HG03066 (cell line): ENCODE measurements around the gene SLC16A6.
"Not testable (repeated sequence)": the region's sequence is repeated elsewhere in the genome, so short reads cannot be mapped to it uniquely, and the experiment has no call there.

ENCODE experiments used
- ATAC-seq: cut with Tn5 transposase; IDR thresholded peaks from one replicate; pipeline ENCODE4 v1.9.1; 2021; ENCODE audit warnings: low read depth; ENCODE audit not compliant: unreplicated experiment

SLC16A6 gene

DNA sequence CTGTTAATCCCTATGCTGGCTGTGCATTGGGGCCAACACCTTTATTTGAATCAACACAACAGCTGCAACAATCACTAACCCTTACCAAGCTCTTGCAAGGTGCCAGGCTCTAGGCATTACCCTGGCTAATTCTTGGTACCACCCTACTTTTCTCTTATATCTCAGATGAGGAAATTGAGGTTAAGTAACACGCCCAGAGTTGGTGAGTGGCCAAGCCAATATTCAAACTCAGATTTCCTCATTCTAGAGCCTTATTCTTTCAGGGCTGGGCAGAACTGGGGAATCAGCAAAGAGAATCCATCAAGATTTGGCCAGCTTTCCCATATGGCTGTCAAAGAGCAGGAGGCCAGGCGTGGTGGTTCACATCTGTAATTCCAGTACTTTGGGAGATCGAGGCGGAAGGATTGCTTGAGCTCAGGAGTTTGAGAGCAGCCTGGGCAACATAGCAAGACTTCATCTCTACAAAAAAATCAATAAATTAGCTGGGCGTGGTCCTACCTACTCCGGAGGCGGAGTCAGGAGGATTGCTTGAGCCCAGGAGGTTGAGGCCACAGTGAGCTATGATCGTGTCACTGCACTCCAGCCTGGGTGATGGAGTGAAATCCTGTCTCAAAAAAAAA lies 24.1 kb upstream of the SLC16A6 start:
- ATAC-seq, result no peak

DNA sequence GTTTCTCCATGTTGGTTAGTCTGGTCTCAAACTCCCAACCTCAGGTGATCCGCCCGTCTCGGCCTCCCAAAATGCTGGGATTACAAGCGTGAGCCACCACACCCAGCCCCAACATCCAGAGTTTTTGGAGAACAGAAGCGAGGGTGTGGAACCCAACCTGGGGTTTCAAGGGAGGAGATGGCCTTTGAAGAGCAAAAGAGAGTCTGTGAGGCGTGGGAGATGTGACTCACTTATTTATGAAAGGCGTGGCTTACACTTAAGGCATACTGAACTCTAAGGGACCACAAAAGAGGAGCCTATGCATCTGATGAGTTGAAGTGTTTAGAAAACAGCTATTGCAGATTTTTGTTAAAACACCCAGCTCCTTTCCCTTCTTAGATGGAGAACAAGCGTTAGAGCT lies 19.2 kb upstream of the SLC16A6 start:
- ATAC-seq, result no peak

DNA sequence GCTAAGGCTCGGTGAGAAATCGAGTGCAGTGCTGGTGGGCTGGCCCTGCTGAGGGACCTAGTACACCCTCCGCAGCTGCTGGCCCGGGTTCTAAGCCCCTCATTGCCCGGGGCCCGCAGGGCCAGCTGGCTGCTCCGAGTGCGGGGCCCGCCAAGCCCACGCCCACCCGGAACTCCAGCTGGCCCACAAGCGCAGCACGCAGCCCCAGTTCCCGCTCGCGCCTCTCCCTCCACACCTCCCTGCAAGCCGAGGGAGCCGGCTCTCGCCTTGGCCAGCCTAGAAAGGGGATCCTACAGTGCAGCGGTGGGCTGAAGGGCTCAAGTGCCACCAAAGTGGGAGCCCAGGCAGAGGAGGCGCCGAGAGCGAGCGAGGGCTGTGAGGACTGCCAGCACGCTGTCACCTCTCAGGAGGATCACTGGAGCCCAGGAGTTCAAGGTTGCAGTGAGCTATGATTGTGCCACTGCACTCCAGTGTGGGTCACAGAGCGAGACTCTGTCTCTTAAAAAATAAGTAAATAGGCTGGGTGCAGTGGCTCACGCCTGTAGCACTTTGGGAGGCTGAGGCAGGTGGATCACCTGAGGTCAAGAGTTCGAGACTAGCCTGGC lies 18.2 kb upstream of the SLC16A6 start:
- not testable (repeated sequence) for ATAC-seq

DNA sequence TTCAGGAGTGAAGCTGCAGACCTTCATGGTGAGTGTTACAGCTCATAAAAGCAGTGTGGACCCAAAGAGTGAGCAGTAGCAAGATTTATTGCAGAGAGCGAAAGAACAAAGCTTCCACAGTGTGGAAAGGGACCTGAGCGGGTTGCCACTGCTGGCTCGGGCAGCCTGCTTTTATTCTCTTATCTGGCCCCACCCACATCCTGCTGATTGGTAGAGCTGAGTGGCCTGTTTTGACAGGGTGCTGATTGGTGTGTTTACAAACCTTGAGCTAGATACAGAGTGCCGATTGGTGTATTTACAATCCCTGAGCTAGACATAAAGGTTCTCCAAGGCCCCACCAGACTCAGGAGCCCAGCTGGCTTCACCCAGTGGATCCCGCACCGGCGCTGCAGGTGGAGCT lies 17.6 kb upstream of the SLC16A6 start:
- not testable (repeated sequence) for ATAC-seq

DNA sequence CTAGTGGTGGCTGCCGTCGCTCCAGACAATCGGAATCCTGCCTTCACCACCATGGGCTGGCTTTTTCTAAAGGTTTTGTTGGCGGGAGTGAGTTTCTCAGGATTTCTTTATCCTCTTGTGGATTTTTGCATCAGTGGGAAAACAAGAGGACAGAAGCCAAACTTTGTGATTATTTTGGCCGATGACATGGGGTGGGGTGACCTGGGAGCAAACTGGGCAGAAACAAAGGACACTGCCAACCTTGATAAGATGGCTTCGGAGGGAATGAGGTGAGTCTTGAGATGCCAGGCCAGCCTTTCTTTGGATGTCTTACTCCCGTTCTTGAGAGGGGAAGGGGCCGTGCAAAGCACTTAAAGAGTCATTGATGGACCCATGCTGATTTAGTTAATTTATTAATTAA lies 16.5 kb upstream of the SLC16A6 start:
- no peak for ATAC-seq

DNA sequence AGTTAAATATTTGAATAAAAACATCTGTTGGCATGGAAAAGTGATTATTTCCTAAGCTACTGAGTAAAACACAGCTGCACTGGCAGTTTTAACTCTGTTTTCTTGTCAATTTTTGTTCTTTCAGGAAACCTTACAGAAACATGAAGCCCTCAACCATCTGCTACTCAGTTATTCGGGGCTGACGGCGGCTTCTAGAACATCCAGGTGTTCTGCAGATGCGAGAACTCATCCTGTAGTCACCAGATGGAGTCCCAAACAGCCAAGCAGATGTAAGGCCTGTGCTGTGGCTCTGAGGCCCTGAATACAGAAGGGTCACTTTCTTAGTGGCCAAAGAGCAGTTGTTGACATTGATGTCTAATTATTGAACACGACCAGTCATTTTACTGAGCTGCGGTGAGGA lies 15.9 kb upstream of the SLC16A6 start:
- ATAC-seq, result no peak

DNA sequence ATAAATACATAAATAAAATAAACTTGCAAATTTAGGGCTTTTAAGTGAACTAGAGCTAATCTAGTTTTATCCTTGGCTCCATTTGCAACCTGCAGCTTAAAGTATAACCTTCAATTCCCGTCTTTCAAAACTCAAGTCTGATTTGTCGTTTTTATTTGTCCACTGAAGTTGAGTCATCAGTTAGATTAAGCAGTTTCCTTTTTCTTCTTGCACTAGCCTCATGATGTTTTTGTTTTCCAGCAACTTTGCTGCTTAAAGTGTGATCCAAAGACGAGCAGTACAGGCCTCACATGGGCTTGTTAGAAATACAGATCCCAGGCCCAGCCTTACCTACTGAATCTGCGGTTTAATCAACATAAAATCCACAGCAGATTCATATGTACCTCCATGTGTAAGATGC lies 14.2 kb upstream of the SLC16A6 start:
- ATAC-seq, result no peak

DNA sequence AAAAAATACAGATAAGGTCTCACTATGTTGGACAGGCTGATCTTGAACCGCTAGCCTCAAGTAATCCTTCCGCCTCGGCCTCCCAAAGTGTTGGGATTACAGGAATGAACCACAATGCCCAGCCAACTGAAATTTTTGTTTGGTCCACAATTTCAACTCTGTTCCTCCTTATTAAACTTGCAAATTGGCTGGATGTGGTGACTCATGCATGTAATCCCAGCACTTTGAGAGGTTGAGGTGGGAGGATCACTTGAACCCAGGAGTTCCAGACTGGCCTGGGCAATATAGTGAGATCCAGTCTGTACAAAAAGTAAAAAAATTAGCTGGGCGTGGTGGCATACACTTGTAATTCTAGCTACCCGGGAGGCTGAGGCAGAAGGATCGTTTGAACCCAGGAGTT lies 13.8 kb upstream of the SLC16A6 start:
- ATAC-seq, result no peak

DNA sequence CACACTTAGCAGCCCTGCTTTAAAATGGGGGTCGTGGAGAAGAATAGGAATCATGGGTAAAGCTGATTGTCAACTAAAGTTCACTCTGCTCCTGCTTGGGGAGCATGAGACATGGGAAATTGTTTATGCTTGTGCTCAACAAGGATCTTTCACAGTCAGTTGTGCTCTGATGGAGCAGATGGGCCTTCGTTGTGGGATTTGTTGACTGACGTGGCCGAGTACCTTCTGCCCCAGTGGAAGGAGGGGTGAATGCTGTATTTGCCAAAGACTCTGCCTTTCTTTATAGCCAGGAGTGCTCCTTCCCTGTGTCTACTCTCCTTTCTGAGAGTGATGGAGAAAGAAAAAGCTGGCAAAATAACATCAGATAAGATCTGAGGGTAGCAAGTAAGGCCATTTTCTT lies 11.7 kb upstream of the SLC16A6 start:
- ATAC-seq, result no peak

DNA sequence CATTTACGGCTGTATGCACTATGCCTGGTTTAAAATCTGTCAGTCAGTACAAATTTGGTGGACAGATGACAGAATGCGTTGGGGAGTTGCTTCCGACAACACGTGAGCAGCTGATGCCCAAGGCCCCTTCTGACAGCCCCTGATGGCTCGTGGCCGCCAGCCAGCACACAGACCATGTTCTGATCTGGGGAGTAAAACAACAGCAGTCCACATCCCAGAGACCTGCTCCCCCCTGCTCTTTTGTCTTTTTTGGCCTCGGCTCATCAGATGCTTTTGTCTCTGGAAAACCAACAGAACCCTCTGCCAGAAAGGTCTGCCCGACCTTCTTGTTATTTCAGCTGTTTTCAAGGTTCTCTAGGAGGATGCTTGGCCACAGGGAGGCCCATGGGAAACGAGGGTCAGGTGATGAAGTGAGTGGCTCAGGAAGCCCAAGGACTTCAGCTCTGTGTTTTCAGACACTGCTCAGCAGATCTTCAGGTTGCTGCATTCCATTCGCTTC lies 11.2 kb upstream of the SLC16A6 start:
- ATAC-seq, result no peak

DNA sequence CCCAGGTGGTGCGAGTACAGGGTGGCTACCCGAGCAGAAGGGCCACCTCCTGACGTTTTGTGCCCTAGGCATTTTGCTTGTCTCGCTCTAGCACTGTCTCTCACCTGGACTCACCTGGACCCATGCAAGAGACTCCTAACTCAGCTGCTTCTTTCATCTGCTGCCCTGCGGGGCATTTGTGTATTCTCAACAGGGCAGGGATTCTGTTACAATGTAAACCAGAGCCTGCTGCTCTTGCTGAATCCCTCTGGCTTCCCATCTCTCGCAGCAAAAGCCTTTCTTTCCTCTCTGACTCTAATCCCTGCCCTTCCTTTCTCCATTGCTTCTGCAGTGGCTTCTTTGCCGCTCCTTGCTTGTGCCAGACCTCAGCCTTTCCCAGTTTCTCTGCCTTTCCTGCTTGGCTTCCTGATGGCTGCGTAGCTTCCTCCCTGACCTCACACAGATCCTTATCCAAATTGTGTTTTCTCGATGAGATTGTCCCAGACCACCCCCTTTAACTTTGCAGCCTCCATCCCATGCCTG lies 10.6 kb upstream of the SLC16A6 start:
- ATAC-seq, result no peak

DNA sequence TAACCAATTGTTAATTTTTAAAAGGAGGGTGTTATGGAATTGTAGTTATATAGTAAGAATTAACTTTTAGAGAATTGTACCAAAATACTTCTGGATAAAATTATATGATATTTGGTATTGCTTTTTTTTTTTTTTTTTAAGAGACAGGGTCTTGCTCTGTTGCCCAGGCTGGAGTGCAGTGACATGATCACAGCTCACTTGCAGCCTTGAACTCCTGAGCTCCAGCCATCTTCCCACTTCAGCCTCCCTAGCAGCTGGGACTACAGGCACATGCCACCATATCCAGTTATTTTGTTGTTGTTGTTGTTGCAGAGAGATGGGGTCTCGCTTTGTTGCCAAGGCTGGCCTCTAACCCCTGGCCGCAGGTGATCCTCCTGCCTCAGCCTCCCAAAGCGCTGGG lies 8.9 kb upstream of the SLC16A6 start:
- no peak for ATAC-seq

DNA sequence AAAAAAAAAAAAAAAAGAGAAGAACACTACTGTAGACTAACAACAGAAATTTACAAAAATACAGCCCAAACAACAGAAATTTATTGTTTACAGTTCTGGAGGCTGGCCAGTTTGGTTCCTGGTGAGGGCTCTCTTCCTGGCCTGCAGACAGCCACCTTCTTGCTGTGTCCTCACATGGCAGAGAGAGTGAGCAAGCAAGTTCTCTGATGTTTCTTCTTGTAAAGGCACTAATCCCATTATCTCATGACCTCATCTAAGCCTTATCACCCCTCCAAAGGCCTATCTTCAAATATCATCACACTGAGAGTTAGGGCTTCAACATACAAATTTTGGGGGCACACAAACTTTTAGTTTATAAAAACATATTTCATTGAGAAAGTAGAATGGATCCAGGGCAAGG lies 7.7 kb upstream of the SLC16A6 start:
- ATAC-seq, result no peak

DNA sequence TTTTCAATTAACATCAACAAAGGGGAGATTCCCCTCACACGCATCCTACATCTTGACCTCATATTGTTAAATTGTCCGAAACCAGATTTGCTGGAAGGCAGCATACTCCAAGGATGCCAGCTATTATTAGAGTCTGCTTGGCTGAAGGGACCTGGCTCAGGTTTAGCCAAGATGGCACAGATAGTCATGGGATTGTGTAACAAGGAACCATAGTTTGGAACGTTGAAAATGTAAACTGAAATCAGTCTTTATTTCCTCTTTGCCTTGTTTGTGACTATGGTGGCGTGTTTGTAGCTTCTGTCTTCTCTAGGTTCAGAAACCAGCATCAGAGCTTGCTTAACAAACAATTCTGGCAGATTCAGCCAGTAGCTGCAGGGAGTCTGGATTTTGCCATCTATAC lies 6.3 kb upstream of the SLC16A6 start:
- ATAC-seq, result no peak

DNA sequence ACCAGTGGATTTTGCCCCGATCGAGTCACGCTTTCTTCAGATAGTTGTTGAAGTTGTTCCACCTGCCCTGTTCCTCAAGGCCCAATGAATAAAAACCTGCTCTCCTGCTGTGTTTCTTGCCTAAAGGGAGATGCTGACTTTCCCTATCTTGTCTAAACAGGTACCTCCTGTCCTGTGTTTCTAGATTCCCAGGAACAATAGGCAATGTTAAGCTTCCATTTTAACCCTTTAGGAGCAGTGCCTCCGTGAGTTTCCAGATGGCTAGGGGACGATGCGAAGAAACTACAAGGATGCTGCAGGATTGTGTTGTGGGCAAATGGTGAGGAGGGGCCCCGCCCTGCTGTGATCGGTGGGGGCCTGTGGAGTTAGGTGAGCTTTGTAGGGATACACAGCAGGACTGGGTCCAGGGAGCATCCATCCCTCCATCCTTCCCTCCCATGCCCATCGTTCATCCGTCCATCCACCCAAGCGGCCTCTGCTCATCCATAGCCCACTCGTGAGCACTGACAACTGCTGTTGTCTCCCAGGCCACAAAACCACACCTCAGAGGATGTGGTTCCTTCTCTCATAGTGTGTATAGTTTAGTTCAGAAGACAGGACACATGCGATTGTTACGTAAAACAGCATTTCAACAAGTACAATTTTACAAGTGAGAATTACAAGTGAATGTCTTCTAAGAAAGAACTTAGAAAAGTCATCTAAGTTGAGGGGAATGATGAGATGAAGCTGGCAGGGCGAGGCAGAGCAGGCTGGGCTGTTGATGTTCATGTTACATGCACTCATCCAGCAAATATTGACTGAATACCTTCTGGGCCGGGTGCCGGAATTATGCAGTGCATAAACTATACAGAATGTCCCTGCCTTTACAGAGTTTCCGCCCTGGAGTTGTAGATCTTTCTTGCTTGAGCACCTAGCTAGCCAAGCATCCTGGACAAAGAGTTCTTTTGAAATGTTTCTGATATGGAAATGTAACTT lies 5.6 kb upstream of the SLC16A6 start:
- ATAC-seq, result no peak

DNA sequence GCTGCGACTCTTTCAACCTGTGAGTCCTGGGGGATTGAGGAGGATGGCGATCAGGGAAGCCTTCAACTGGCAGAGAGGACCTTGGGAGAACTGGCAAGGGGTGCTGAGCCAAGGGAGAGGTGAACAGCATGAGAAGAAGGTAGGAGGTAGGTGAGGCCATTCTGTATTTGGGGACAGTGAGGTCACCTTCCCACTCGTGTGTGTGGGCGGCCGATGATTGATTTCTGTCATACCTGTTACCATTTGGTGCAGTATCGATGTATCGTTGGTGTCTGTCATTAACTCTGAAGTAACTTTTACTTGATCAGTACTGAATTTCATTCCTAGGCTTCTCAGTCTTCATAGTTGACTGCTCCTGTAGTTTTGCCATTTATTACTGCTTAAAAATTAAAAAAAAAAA lies 4.2 kb upstream of the SLC16A6 start:
- ATAC-seq, result no peak

DNA sequence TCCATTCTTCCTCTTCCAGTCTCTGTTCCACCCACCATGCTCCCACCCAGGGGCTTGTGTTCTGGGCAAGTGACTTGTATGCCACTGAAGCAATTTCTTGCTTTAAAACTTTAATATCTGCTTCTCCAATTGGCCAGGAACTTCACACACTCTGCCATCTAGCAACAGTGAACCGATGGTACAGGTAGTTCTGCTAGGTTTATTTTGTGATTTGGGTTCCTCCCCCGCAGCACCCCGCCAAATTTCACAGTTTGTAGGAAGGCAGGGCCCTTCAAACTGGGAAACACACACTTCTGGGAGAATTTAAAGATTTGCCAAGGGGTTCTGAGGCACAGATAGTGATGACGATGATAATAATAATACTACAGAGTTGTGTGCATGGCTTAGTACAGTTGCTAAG lies 3.7 kb upstream of the SLC16A6 start:
- no peak for ATAC-seq

DNA sequence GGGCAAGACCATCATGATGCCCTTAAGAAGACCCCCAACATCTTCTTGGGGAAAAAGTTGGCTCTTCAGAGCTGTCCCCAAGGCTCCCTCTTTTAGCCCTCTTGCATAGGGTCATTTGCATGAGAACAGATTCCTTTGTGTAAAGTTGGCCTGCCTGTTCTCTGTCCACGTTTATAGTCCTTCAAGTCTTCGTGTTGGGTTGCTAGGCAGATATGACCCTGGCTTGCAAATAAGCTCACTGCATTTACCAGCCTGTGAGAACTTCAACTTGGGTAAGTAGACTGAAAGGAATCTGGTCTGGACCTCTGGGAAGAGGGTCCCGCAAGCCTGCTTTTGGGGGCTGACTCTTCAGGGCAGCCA lies 3.2 kb upstream of the SLC16A6 start:
- no peak for ATAC-seq

DNA sequence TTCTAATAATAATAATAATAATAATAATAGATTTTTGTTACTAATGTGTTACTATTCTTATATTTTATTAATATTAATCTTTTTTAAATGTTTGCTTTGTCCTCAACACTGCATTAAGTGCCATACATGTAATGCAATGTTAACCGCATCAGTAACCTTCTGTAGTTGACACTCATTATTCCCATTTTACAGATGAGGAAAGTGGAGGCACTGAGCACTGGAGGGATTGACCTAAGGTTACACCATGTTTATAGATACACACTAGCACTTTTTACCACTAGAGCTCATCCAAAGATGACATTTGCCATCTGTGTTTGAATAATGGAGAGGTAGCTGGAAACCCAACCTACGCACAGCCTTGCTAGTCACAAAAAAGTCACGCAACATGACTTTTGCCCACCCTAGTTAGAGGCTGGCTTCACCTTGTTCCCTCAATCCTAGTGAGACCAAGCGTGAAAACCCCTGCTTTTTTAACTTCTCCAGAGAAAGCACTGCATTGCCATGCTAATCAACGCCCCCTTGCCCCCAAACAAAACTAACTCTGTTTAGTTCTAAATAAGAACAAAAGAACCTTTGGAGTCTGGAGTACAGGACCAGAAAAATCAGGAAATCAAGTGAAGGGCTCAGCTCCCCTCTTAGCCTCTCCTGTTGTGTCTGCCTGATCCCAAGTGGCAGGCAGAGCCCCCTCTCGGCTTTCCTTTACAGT lies 2.7 kb upstream of the SLC16A6 start:
- ATAC-seq, result no peak

DNA sequence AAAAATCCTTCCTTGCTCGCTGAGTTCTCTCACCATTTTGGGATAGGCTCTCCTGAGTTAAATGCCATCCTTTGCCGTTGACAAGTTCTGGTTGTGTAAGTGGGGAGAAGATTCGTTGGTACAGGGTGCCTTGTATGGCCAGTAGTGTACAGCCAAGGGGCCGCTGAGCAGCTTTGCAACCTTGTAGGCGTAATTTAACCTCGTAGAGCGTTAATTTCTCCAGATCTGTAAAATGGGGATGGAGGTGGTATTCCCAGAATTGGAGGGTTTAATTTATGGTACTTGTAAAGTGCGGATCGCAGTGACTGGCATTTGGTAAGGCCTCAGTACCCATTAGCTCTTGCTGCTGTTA lies 1.7 kb upstream of the SLC16A6 start:
- ATAC-seq, result no peak
